PC-9 (cell line): ENCODE data around the gene C2orf68. TPM values are rescaled to one million over a fixed set of nuclear protein-coding genes. Genes with fewer than 3 reads are reported as not detected.

Experiments
- BruUV-seq: library from RNA; stranded (reverse); fragments of 400-500 nt; replicated peaks from 2 replicates; lab custom pipeline; 2021; lab: Mats Ljungman, UMichigan
- CTCF ChIA-PET: fragments of 300-600 bp; sonication (Branson Sonifier 250); formaldehyde crosslinking; loops from one replicate; lab custom pipeline; 2022; ENCODE audit warnings: antibody characterized with exemption; lab: Charles Lee
- POLR2A ChIA-PET: fragments of 300-600 bp; sonication (Branson Sonifier 250); formaldehyde crosslinking; loops from one replicate; lab custom pipeline; 2022; ENCODE audit warnings: antibody characterized with exemption; ENCODE audit not compliant: unreplicated experiment; lab: Charles Lee
- DNase-seq, 2 experiments: peaks; one replicate each; pipeline versions ENCODE4 v3.0.0 to v3.0.0-alpha.2; 2015 to 2022; ENCODE audit warnings: mixed read lengths in 1 of 2
- H2AFZ ChIP-seq: fragments of 200-600 bp; sonication (generic); 2 replicates; pipeline ENCODE4 v1.8.1; 2017; ENCODE audit warnings: antibody characterized with exemption
- H3F3A ChIP-seq: fragments of 200-600 bp; sonication (generic); 2 replicates; pipeline ENCODE4 v1.8.1; 2017; ENCODE audit warnings: antibody characterized with exemption, mild to moderate bottlenecking, low read depth; ENCODE audit not compliant: insufficient read depth
- H3K27ac ChIP-seq: fragments of 200-600 bp; sonication (generic); 2 replicates; pipeline ENCODE4 v1.6.1; 2016; ENCODE audit warnings: mixed run types
- H3K27me3 ChIP-seq: fragments of 200-600 bp; sonication (generic); 2 replicates; pipeline ENCODE4 v1.6.1; 2016; ENCODE audit warnings: low read depth, mixed run types; ENCODE audit not compliant: insufficient read depth
- H3K36me3 ChIP-seq: fragments of 200-600 bp; sonication (generic); 2 replicates; pipeline ENCODE4 v1.6.1; 2016; ENCODE audit warnings: low read depth, mixed run types
- H3K4me1 ChIP-seq: fragments of 200-600 bp; sonication (generic); replicated peaks from 2 replicates; pipeline ENCODE4 v1.6.1; 2016; ENCODE audit warnings: mixed run types; ENCODE audit not compliant: insufficient read depth
- H3K4me2 ChIP-seq: fragments of 200-600 bp; sonication (generic); 2 replicates; pipeline ENCODE4 v1.6.1; 2017; ENCODE audit warnings: mixed run types
- H3K4me3 ChIP-seq: fragments of 200-600 bp; sonication (generic); 2 replicates; pipeline ENCODE4 v1.6.1; 2016; ENCODE audit warnings: mixed run types
- H3K79me2 ChIP-seq: fragments of 200-600 bp; sonication (generic); 2 replicates; pipeline ENCODE4 v1.6.1; 2017; ENCODE audit warnings: low read depth, mixed run types
- H3K9me2 ChIP-seq: fragments of 200-600 bp; sonication (generic); 2 replicates; pipeline ENCODE4 v1.8.1; 2017; ENCODE audit warnings: mild to moderate bottlenecking; ENCODE audit not compliant: insufficient read depth
- H3K9me3 ChIP-seq: fragments of 200-600 bp; sonication (generic); 2 replicates; pipeline ENCODE4 v1.8.1; 2016; ENCODE audit warnings: low read depth; ENCODE audit not compliant: insufficient read depth
- H4K20me1 ChIP-seq: fragments of 200-600 bp; sonication (generic); 2 replicates; pipeline ENCODE4 v1.8.1; 2017; ENCODE audit not compliant: insufficient read depth
- EZH2 ChIP-seq: fragments of 200-600 bp; sonication (generic); IDR thresholded peaks from 2 replicates; pipeline ENCODE4 v1.8.0; 2017; ENCODE audit warnings: antibody characterized with exemption, low read depth
- intact Hi-C: fragments of 100-400 bp; cut with micrococcal nuclease; formaldehyde crosslinking; loops from one replicate; pipeline ENCODE4 v1.10.0; 2022; ENCODE audit not compliant: unreplicated experiment
- total RNA-seq: library from RNA; stranded (reverse); gene quantifications from 2 replicates; pipeline ENCODE4 v1.2.3, GENCODE V29; 2021
- TF ChIP-seq, protein P1 (sequence below): fragments of 200-600 bp; sonication (generic); conservative IDR thresholded peaks from 2 replicates; pipeline ENCODE4 v1.6.1; 2017; ENCODE audit warnings: mixed run types, antibody characterized with exemption, mild to moderate bottlenecking, moderate library complexity

The C2orf68 gene
- total RNA-seq, 1 experiment from 2014 or later = 48.6 TPM

DNA sequence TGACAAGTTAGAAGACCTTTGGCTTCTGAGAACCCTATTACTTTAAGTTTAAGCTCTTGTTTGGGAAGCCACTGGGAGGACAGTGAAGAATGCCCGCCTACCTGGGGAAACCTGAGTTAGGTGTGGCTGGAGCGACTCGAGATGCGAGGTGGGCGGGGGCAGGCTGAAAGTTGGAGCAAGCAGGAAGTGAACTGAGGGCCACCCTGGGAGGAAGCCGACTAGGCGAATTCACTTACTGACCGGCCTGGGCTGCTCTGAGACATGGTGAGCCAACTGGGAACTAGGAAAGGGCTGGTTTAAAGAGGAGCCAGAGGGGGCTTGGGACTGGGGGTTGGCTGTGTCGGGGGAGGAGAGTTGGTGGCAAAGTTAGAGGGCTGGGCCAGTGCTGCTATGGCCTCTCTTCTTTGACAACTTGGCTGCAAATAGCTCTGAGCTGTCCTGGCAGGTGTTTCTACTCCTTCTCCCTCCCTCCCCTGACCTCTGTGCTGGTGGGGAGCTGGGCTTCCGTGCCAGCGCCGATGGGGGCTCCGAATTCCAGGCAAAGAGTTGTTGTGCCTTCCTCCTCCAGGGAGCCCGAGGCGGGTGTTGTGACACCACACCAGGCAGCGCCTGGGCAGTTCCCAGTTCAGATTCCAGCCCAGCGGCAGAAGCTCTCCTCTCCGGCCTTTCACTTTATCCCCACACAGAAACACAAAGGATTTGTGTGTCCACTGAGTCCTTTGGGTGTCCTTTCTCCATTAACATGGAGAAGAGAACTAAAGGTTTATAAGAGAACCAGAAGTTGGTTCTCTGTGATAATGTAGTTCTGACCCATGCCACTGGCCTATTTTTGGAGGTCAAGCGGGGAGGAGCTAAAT is 34.3 kb downstream of the C2orf68 start, which contains the start of gene VAMP8:
Gene VAMP8, plus strand, starts transcription at position 201 of the 857 bp plus-strand sequence. Its CDS starts 61 bp downstream, at position 262.
- Histone ChIP-seq H4K20me1 (no peaks in the 10 kb centered on the region), H2AFZ (peak within 1 kb of the TSS; percentile 83), H3K4me1 (peaks cover 22% of the 10 kb centered on the region), H3K79me2 (peaks cover 26% of the 10 kb centered on the region), H3K27me3 (no peaks in the 10 kb centered on the region), H3K9me2 (no peaks in the 10 kb centered on the region), H3K9me3 (no peaks in the 10 kb centered on the region), H3K36me3 (no peaks in the 10 kb centered on the region), H3K4me2 (peak within 1 kb of the TSS; percentile 94), H3K4me3 (peak within 1 kb of the TSS; percentile 60), H3F3A (peaks cover 19% of the 10 kb centered on the region), H3K27ac (peak within 1 kb of the TSS; percentile 64)
- TF ChIP-seq, protein P1, sequence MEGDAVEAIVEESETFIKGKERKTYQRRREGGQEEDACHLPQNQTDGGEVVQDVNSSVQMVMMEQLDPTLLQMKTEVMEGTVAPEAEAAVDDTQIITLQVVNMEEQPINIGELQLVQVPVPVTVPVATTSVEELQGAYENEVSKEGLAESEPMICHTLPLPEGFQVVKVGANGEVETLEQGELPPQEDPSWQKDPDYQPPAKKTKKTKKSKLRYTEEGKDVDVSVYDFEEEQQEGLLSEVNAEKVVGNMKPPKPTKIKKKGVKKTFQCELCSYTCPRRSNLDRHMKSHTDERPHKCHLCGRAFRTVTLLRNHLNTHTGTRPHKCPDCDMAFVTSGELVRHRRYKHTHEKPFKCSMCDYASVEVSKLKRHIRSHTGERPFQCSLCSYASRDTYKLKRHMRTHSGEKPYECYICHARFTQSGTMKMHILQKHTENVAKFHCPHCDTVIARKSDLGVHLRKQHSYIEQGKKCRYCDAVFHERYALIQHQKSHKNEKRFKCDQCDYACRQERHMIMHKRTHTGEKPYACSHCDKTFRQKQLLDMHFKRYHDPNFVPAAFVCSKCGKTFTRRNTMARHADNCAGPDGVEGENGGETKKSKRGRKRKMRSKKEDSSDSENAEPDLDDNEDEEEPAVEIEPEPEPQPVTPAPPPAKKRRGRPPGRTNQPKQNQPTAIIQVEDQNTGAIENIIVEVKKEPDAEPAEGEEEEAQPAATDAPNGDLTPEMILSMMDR = no peak
- TF ChIP-seq EZH2 = no peak
- TSS peak; percentile 45 for BruUV-seq
- peak; percentile 79 to 83 for DNase-seq
- ChIA-PET POLR2A (interaction anchor here (0.5 to 1.2 kb wide), 10 partner anchors 11 to 165 kb away, joined by 3 to 23 read pairs (median 6); partner anchors contain the start of genes C2orf68 and MAT2A), CTCF (no interaction called here)
- intact Hi-C loops = loop anchor here (2.0 kb wide), 1 partner anchor 25 kb away; the partner anchor contains the start of gene TMEM150A

DNA sequence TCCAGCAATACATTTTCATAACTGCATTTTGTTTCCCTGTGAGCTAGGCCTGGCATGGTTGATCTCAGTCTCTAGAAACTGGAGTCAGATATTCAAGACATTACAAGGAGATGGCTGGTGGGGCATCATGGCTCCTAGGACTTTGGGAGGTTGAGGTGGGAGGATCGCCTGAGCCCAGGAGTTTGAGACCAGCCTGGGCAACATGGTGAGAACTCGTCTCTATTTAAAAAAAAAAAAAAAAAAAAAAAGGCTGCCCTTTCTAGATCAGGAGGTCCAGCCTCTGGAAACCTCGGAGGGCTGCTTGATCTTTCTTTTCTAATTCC is 34.8 kb downstream of the C2orf68 start:
- peaks cover 22% of the 10 kb centered on the region for H3K4me1 ChIP-seq
- BruUV-seq = no TSS peak
- H3K27ac ChIP-seq = peak overlapping the region; percentile 64
- peak overlapping the region; percentile 94 for H3K4me2 ChIP-seq
- H3K27me3 ChIP-seq = no peaks in the 10 kb centered on the region
- peaks cover 26% of the 10 kb centered on the region for H3K79me2 ChIP-seq
- peaks cover 19% of the 10 kb centered on the region for H3F3A ChIP-seq
- H3K9me2 ChIP-seq = no peaks in the 10 kb centered on the region
- intact Hi-C loops = loop anchor here (2.0 kb wide), 1 partner anchor 26 kb away; the partner anchor contains the start of gene TMEM150A
- H2AFZ ChIP-seq = peak overlapping the region; percentile 83
- TF ChIP-seq, protein P1 = no peak
- no peak for TF ChIP-seq EZH2
- no peaks in the 10 kb centered on the region for H4K20me1 ChIP-seq
- ChIA-PET POLR2A (interaction anchor here (0.6 to 1.2 kb wide), 8 partner anchors 15 to 165 kb away, joined by 4 to 23 read pairs (median 8); partner anchors contain the start of genes C2orf68 and MAT2A), CTCF (interaction anchor here (0.7 kb wide), 1 partner anchor 220 kb away, joined by 13 read pairs; no protein-coding TSS in a partner anchor)
- no peaks in the 10 kb centered on the region for H3K9me3 ChIP-seq
- DNase-seq = no peak
- H3K4me3 ChIP-seq = peak overlapping the region; percentile 60; the same call in 1 of the 2 replicates
- H3K36me3 ChIP-seq = no peaks in the 10 kb centered on the region

DNA sequence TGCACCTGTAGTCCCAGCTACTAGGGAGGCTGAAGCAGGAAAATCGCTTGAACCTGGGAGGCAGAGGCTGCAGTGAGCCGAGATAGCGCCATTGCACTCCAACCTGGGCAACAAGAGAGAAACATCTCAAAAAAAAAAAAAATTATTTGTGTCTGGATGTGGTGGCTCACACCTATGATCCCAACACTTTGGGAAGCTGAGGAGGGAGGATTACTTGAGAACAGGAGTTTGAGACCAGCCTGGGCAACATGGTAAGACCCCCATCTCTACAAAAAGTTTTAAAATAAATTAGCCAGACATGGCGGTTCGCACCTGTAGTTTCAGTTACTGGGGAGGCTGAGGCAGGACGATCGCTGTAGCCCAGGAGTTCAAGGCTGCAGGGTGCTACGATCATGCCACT is 36.1 kb downstream of the C2orf68 start:
- H3F3A ChIP-seq = peaks cover 19% of the 10 kb centered on the region
- H2AFZ ChIP-seq = no peak overlapping the region
- DNase-seq = no peak
- no peaks in the 10 kb centered on the region for H3K9me3 ChIP-seq
- H4K20me1 ChIP-seq = no peaks in the 10 kb centered on the region
- no TSS peak for BruUV-seq
- CTCF ChIA-PET = no interaction called here
- no peak overlapping the region for H3K27ac ChIP-seq
- TF ChIP-seq, protein P1 = no peak
- no peak for TF ChIP-seq EZH2
- intact Hi-C loops = loop anchor here (2.0 kb wide), 1 partner anchor 27 kb away; the partner anchor contains the start of gene TMEM150A
- peaks cover 22% of the 10 kb centered on the region for H3K4me1 ChIP-seq
- H3K9me2 ChIP-seq = no peaks in the 10 kb centered on the region
- no peaks in the 10 kb centered on the region for H3K27me3 ChIP-seq
- H3K4me3 ChIP-seq = no peak overlapping the region
- H3K4me2 ChIP-seq = no peak overlapping the region
- peaks cover 26% of the 10 kb centered on the region for H3K79me2 ChIP-seq
- no peaks in the 10 kb centered on the region for H3K36me3 ChIP-seq
- POLR2A ChIA-PET = interaction anchor here (0.6 kb wide), 1 partner anchor 1826 kb away, joined by 10 read pairs; no protein-coding TSS in a partner anchor
